Measurements from ENCODE around the gene MAPK1. TPM values are rescaled to one million over a fixed set of nuclear protein-coding genes. Genes with fewer than 3 reads are reported as not detected.

Gene MAPK1
- total and polyA plus RNA-seq, 2 experiments from 2014 or later = 72.3 to 76.0 TPM

DNA sequence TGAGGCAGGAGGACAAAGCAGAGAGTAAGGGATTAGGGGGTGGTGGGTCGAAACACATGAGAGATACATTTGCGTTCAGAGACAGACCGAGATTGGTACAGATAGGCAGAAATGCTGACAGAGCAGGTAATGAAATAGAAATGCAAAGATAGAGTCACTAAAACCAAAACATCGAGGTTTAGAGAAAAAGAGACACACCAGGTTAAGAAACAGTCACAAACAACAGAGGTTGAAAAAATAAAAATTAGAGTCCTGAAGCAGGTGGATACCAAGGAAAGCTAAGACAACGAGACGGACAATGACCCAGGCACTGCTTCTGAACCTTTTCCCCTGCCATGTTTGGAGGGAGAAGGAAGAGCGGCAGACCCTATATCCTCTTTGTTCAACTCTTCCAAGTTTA is 1.2 kb upstream of the MAPK1 start:
- in situ Hi-C loops (cut with MboI) = no loop called here
- H3K4me2 ChIP-seq (ENCODE audit: unreplicated experiment) = no peak overlapping the region

DNA sequence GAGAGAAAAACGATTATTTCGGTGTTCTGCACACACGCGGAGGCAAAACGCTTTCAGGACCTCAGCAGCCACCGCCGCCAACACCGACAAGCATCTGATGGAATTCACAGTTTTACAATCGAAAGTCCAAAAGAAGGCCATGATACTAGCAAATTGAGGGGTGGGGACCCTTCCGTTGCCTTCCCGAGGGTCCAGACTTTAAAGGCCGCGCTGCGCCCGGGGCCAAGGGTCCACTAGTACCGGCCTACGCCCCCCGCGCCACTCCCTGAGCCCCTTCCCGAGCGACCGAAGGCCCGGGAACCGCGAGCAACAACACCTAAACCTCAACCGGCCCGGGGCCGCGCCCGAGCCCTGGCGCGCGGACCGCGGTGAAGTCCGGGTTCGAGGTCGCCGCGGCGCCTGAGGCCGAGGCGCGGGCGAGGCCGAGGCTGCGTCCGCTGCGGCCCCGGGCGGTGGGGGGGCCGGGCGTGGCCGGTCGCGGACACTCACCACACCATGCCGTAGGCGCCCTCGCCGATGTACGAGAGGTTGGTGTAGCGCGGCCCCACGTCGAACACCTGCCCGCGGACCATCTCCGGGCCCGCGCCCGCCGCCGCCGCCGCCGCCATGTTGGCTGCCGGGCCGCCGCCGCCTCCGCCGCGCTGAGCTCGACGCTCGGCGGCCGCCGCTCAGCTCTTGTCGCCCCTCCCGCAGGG is 465 bp downstream of the MAPK1 start:
- 1% methylated on average over 60 to 61 of the region's 91 CpGs for WGBS, 2 experiments (ENCODE audit: low coverage in 1 of 2, low lambda C conversion rate in 2 of 2, missing lambda C conversion rate in 2 of 2)
- in situ Hi-C loops (cut with MboI) = no loop called here
- H3K79me2 ChIP-seq (ENCODE audit: insufficient read depth) = peaks cover 56% of the 10 kb centered on the region
- no peaks in the 10 kb centered on the region for H3K9me2 ChIP-seq (ENCODE audit: insufficient read depth)
- H4K20me1 ChIP-seq (ENCODE audit: insufficient read depth) = peaks cover 20% of the 10 kb centered on the region
- H3K9ac ChIP-seq = peak overlapping the region; percentile 94
- H3F3A ChIP-seq (ENCODE audit: insufficient read depth) = peaks cover 18% of the 10 kb centered on the region
- no peaks in the 10 kb centered on the region for H3K27me3 ChIP-seq (replicated peaks; ENCODE audit: insufficient read depth)
- TF ChIP-seq EZH2phosphoT487 (IDR thresholded peaks at IDR 0.05; ENCODE audit: insufficient read depth, low read depth) = no peak
- no peak for TF ChIP-seq EZH2 (IDR thresholded peaks at IDR 0.05; ENCODE audit: insufficient read depth, poor library complexity, severe bottlenecking)
- H3K9me3 ChIP-seq (ENCODE audit: low read depth) = no peaks in the 10 kb centered on the region
- peak overlapping the region; percentile 81 for H3K4me3 ChIP-seq
- H3K4me2 ChIP-seq (ENCODE audit: unreplicated experiment) = peak overlapping the region; percentile 96
- H3K36me3 ChIP-seq (ENCODE audit: low read depth) = no peaks in the 10 kb centered on the region
- peaks cover 13% of the 10 kb centered on the region for H3K4me1 ChIP-seq (ENCODE audit: insufficient read depth)
- peak; percentile 69 for DNase-seq
- peak overlapping the region; percentile 90 for H2AFZ ChIP-seq
- H3K27ac ChIP-seq = peak overlapping the region; percentile 66

More for the DNA sequence above, 1.2 kb upstream of the MAPK1 start:
- Histone ChIP-seq H3K4me1 (ENCODE audit: insufficient read depth) (peaks cover 13% of the 10 kb centered on the region), H3F3A (ENCODE audit: insufficient read depth) (peaks cover 18% of the 10 kb centered on the region), H3K79me2 (ENCODE audit: insufficient read depth) (peaks cover 39% of the 10 kb centered on the region), H3K27me3 (replicated peaks; ENCODE audit: insufficient read depth) (no peaks in the 10 kb centered on the region), H3K9ac (no peak overlapping the region), H3K9me2 (ENCODE audit: insufficient read depth) (no peaks in the 10 kb centered on the region), H3K9me3 (ENCODE audit: low read depth) (no peaks in the 10 kb centered on the region), H2AFZ (peak overlapping the region; percentile 90; the same call in 1 of the 2 replicates), H4K20me1 (ENCODE audit: insufficient read depth) (peaks cover 10% of the 10 kb centered on the region; the same call in 1 of the 2 replicates), H3K36me3 (ENCODE audit: low read depth) (no peaks in the 10 kb centered on the region), H3K27ac (no peak overlapping the region), H3K4me3 (no peak overlapping the region)
- WGBS, 2 experiments (ENCODE audit: low coverage in 1 of 2, low lambda C conversion rate in 2 of 2, missing lambda C conversion rate in 2 of 2) = 95 to 97% methylated on average over 7 of the region's 7 CpGs
- TF ChIP-seq EZH2phosphoT487 (IDR thresholded peaks at IDR 0.05; ENCODE audit: insufficient read depth, low read depth) (no peak), EZH2 (IDR thresholded peaks at IDR 0.05; ENCODE audit: insufficient read depth, poor library complexity, severe bottlenecking) (no peak)
- DNase-seq = no peak

DNA sequence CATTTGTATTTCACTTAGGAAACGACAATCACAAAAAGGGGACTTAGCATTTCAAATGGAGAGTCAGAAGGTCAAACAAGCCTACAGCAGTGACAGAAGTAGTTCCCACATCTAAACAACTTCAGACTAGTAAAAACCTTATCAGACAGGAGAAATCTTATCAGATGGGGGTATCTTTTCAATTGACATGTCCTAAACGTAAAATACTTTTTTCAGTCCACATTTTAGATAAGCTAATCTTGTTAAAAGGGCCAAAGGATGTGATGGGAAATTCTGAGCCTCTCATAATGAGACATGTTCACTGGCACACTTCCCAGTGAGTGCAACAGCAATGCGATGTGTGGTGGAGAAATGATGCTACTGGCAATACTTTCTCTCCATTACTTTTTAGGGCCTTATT is 2.4 kb downstream of the MAPK1 start:
- peak overlapping the region; percentile 94 for H3K9ac ChIP-seq
- H3K27ac ChIP-seq = peak overlapping the region; percentile 66
- peak overlapping the region; percentile 81 for H3K4me3 ChIP-seq

DNA sequence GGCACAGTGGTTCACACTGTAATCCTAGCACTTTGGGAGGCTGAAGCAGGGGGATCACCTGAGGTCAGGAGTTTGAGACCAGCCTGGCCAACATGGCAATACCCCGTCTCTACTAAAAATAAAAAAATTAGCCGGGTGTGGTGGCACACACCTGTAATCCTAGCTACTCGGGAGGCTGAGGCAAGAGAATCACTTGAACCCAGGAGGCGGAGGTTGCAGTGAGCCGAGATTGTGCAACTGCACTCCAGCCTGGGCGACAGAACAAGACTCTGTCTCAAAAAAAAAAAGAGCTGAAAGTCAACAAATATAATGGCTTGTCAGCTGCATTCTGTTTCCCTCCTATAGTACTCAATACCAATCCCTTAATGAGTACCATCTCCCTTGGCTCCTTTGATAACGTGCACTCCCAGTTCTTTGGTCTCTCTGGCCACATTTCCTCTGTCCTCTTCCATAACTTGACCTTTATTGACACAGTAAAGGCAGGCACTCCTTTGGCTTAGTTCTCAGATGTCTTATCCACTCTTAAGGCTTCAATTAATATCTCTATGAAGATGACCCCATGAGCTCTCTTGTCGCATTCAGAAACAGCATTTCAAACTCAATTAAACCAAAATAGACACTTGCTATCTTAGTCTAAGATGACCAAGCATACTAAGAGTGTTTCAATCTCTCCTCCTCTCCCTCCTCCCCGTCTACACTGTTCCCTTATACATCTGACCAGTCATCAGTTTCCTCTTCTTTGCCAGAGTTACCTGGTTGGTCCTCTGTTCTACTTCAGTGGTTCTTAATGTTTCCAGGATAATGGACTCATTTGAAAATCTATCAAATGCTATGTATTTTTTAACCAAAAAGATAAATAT is 4.8 kb downstream of the MAPK1 start:
- Histone ChIP-seq H2AFZ (no peak overlapping the region), H3K27ac (no peak overlapping the region), H3K9me2 (ENCODE audit: insufficient read depth) (no peaks in the 10 kb centered on the region), H4K20me1 (ENCODE audit: insufficient read depth) (peaks cover 55% of the 10 kb centered on the region), H3K36me3 (ENCODE audit: low read depth) (no peaks in the 10 kb centered on the region), H3K4me2 (ENCODE audit: unreplicated experiment) (no peak overlapping the region), H3K4me1 (ENCODE audit: insufficient read depth) (peaks cover 22% of the 10 kb centered on the region), H3F3A (ENCODE audit: insufficient read depth) (peaks cover 18% of the 10 kb centered on the region), H3K9ac (no peak overlapping the region), H3K79me2 (ENCODE audit: insufficient read depth) (peaks cover 94% of the 10 kb centered on the region), H3K27me3 (replicated peaks; ENCODE audit: insufficient read depth) (no peaks in the 10 kb centered on the region), H3K9me3 (ENCODE audit: low read depth) (no peaks in the 10 kb centered on the region), H3K4me3 (no peak overlapping the region)
- TF ChIP-seq EZH2 (IDR thresholded peaks at IDR 0.05; ENCODE audit: insufficient read depth, poor library complexity, severe bottlenecking) (no peak), EZH2phosphoT487 (IDR thresholded peaks at IDR 0.05; ENCODE audit: insufficient read depth, low read depth) (no peak)
- in situ Hi-C loops (cut with MboI) = no loop called here
- no peak for DNase-seq
- 66 to 67% methylated on average over 9 of the region's 9 CpGs for WGBS, 2 experiments (ENCODE audit: low coverage in 1 of 2, low lambda C conversion rate in 2 of 2, missing lambda C conversion rate in 2 of 2)

More for the DNA sequence above, 2.4 kb downstream of the MAPK1 start:
- Histone ChIP-seq H3K4me1 (ENCODE audit: insufficient read depth) (peaks cover 19% of the 10 kb centered on the region), H2AFZ (no peak overlapping the region), H3F3A (ENCODE audit: insufficient read depth) (peaks cover 18% of the 10 kb centered on the region), H3K9me3 (ENCODE audit: low read depth) (no peaks in the 10 kb centered on the region), H3K9me2 (ENCODE audit: insufficient read depth) (no peaks in the 10 kb centered on the region), H4K20me1 (ENCODE audit: insufficient read depth) (peaks cover 36% of the 10 kb centered on the region), H3K79me2 (ENCODE audit: insufficient read depth) (peaks cover 75% of the 10 kb centered on the region), H3K36me3 (ENCODE audit: low read depth) (no peaks in the 10 kb centered on the region), H3K4me2 (ENCODE audit: unreplicated experiment) (peak overlapping the region; percentile 88), H3K27me3 (replicated peaks; ENCODE audit: insufficient read depth) (no peaks in the 10 kb centered on the region)
- TF ChIP-seq EZH2phosphoT487 (IDR thresholded peaks at IDR 0.05; ENCODE audit: insufficient read depth, low read depth) = no peak
- TF ChIP-seq EZH2 (IDR thresholded peaks at IDR 0.05; ENCODE audit: insufficient read depth, poor library complexity, severe bottlenecking) = no peak
- DNase-seq = peak; percentile 99
- WGBS, 2 experiments (ENCODE audit: low coverage in 1 of 2, low lambda C conversion rate in 2 of 2, missing lambda C conversion rate in 2 of 2) = 5% methylated on average over 3 of the region's 3 CpGs
- in situ Hi-C loops (cut with MboI) = no loop called here
